Measurements from ENCODE around the gene C3orf80.
"Not testable (repeated sequence)": the region's sequence is repeated elsewhere in the genome, so short reads cannot be mapped to it uniquely, and the experiment has no call there.

C3orf80 gene

DNA sequence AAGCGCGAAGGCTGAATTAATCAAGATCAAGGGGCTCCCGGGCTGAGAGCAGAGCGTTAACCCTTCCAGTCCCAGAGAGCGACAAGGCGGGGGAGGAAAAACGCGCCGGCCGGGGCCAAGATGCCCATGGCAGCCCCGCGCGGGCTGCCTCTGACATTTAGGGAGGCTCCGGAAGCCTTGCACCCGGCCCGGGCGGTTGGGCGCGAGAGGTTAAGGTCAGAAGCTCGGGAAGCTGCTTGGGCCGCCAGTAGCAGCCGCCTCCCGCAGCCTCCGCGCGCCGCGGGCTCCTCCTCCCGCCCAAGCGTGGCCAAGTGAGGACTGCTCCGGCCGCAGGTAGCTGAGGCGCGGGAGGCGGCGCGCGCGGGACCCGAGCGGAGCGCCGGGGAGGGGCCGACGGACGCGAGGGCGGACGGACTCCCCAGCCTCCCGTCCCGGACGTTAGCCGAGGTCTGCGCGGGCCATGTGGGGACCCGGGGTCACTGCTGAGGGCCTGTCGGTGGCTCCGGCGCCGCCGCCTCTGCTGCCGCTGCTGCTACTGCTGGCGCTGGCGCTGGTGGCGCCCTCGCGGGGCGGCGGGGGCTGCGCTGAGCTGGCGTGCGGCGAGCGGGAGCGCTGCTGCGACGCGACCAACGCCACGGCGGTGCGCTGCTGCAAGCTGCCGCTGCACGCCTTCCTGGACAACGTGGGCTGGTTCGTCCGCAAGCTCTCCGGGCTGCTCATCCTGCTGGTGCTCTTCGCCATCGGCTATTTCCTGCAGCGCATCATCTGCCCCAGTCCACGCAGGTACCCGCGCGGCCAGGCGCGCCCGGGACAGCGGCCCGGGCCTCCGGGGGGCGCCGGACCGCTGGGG, at the start of gene C3orf80:
TSS of gene C3orf80 (plus strand) at position 247 of the 850 bp plus-strand sequence. CDS start at position 461, 214 bp downstream.
- peak; percentile 78 for DNase-seq

DNA sequence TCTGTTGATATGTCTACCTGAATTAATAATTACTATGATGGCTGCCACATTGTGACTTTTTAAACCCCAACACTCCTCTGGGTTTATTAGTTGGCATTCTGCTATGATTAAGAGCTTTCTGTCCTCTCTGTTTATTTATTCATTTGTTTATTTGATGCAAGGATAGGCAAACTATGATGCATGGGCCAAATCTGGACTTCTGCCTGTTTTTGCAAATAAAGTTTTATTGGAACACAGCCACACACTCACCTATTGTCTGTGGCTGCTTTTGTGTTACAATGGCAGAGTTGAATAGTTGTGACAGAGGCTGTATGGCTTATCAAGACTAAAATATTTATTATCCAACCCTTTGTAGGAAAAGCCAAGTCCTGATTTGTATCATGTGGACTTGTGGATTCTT, 48.3 kb upstream of the C3orf80 start:
- DNase-seq: no peak

DNA sequence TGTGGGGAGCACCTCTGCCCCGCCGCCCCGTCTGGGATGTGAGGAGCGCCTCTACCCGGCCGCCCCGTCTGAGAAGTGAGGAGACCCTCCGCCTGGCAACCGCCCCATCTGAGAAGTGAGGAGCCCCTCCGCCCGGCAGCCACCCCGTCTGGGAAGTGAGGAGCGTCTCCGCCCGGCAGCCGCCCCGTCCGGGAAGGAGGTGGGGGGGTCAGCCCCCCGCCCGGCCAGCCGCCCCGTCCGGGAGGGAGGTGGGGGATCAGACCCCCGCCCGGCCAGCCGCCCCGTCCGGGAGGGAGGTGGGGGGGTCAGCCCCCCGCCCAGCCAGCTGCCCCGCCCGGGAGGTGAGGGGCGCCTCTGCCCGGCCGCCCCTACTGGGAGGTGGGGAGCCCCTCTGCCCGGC, 46.6 kb upstream of the C3orf80 start:
- not testable (repeated sequence) for DNase-seq

DNA sequence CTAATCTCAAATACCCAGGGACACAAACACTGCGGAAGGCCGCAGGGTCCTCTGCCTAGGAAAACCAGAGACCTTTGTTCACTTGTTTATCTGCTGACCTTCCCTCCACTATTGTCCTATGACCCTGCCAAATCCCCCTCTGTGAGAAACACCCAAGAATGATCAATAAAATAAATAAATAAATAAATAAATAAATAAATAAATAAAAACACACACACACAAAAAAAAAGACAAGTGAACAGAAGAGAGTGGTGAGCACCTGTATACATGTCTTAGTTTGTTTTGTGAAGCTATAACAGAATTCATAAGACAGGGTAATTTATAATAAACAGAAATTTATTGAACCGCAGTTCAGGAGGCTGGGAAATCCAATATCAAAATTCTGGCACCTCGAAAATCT, 45.8 kb upstream of the C3orf80 start:
- not testable (repeated sequence) for DNase-seq

DNA sequence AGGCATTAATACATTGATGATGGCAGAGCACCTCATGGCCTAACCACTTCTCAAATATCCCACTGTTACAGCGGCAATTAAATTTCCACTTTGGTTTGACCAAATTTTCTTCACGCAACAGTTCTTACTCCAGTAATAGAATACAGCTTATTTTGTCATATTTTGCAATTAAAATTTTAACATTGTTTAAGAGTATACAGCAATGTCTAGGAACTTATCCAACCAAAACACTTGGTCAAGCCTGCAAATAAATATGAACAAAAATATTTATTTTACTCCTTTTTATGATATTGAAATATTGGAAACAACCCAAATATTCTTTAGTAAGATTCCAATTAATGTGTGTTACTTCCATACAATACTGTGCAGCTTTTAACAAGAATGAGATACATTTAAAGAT, 45.3 kb upstream of the C3orf80 start:
- DNase-seq: no peak

DNA sequence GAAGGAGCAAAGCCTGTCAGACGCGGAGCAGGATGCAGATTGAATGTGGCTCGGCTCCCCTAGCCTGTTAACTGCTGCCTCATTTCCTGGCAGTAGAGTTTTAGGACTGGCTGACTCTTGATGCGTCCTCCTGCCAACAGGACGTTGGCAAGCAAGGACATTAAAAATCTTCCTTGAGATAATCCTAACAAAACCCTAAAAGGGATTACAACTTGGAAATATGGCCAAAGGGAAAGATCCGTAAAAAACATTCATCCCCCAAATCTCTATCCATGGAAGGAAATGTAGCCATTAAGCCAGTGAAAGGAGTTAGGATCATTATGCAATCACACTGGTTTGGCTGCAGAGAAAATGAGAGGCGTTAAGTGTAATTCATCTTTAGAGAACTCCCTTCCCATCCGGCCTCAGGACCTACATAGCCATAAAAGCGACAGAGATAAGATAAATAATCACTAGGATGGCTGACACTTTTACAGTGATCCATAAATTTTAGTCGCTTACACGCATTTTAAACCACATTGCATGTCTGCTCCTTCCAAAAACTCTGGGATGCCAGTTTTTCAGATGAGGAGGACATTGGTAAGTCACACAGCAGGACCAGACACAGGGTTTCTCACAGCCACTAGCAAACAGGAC, 44.5 kb upstream of the C3orf80 start:
- no peak for DNase-seq

- peak; percentile 4 for DNase-seq
Measured at GRCh38 chr3:160183345-160184076, 41.7 kb upstream of the C3orf80 start.

DNA sequence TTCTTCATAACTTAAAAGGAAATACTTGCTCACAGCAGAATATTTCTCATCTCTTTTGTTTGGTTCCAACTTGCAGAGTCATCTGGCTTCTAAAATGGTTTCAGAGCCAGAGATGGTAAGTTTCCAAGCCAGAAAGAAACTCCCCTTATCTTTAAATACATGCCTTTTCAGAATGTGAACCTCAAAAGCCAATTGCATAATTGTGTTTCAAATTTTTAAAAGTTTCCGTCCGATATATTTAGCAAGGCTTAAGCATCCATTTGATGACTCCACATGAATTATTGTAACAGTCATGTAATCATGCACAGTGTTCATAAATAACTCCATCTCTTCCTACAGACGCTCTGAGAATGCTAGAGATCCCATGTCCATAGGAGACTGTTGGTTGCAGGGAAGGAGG, 40.6 kb upstream of the C3orf80 start:
- peak; percentile 37 for DNase-seq

DNA sequence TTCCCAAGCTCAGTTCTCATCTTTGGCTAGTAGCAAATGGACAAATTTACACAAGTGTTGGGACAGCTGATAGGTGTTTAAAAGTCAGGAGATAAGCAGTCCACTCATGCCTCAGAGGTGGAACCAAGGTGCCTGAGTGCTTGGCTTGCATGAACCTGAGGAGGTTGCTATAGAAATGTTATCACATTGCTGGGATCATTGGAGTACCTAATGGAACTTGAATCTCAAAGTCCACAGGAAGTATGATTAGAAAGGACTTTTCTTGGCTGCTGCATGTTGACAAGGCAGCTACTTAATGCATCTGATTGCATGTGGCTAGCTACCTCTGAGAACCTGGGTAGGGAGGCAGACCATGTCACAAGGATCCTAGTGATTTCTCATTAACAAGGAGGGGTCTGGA, 39.5 kb upstream of the C3orf80 start:
- no peak for DNase-seq

DNA sequence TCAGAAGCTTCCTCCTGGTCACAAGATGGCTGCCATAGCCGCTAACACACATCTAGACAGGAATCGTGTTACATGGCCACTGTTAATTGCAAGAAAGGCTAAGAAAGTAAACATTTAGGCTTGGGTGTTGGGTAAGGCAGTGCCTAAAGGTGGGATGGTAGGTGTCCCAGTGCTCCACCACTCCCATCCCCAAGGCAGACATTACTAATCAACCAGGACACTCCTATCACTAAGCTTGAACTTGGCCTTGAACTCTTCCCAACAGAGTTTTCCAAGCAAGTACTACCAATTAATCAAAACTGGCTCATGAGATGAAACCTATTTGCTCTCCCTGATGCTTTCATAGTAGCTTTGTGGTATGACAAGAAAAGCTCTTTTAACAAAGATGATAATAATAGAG, 37.9 kb upstream of the C3orf80 start:
- no peak for DNase-seq

GRCh38 chr3:160192310-160193029, 32.8 kb upstream of the C3orf80 start:
- DNase-seq: no peak

- DNase-seq: no peak
Measured at GRCh38 chr3:160193644-160194192, 31.5 kb upstream of the C3orf80 start.

GRCh38 chr3:160194438-160194837, 30.8 kb upstream of the C3orf80 start:
- DNase-seq: no peak

- DNase-seq: no peak
Measured at GRCh38 chr3:160195106-160195505, 30.1 kb upstream of the C3orf80 start.

DNA sequence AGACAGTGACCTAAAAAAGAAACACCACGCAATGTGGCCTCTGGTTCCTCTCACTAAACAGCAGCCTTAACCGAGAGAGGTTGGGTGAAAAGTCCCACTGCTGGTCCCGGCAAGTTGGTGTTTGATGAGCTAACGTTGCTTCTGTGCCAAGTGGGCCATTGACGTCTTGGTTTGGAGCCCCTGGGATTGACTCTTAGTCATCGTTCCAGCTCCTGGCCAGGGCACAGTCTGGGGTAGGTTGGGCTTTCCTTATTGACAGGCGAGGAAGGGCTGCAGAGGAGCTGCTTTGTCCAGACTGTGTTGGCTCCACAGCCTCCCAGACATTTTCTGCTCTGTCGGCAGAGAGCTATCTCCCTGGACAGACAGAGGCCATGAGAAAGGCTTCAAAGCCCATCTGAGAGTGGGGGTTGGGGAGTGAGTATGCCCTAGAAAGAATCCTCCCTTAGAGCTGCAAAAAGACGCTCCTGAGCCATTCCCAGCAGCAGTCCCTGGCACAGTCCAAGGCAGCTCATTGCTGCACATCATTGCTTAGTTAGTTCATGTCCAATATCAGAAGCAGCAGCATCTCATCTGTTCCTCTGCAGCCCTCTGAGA, 28.6 kb upstream of the C3orf80 start:
- DNase-seq: no peak

GRCh38 chr3:160199108-160199507, 26.1 kb upstream of the C3orf80 start:
- no peak for DNase-seq

- DNase-seq: no peak
Measured at GRCh38 chr3:160200353-160200752, 24.9 kb upstream of the C3orf80 start.

DNA sequence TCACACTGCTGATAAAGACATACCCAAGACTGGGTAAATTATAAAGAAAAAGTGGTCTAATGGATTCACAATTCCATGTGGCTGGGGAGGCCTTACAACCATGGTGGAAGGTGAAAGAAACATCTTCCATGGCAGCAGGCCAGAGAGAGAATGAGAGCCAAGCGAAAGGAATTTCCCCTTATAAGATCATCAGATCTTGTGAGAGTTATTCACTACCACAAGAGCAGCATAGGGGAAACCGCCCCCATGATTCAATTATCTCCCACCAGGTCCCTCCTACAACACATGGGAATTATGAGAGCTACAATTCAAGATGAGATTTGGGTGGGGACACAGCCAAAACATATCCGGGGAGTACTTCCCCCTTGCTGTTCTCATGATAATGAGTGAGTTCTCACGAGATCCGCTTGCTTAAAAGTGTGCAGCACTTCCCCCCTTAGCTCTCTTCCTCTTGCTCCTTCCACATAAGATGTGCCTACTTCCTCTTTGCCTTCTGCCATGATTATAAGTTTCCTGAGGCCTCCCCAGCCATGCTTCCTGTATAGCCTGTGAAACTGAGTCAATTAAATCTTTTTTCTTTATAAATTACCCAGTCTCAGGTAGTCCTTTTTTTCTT, 20.7 kb upstream of the C3orf80 start:
- not testable (repeated sequence) for DNase-seq

DNA sequence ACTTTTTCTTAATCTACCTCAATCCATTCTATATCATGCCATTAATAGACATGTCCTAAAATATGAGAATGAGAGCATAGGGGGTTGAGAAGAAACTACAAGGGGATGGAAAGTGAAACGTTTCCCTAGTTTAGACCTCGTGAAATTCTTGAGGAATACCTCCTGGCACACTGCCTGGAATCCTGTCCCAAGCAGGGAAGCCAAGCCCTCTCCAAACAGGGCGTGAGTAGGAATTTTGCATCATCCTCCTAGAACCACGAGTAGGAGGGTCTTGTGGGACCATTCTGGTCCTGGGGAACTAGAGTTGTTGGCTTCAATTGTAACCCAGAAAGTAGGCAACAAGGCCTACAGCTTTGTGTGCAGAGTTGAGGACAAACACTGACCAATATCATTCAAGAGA, 19.6 kb upstream of the C3orf80 start:
- no peak for DNase-seq

- DNase-seq: peak; percentile 26
Measured at GRCh38 chr3:160210341-160210740, 14.9 kb upstream of the C3orf80 start.

GRCh38 chr3:160210799-160211221, 14.4 kb upstream of the C3orf80 start:
- peak; percentile 70 for DNase-seq

GRCh38 chr3:160213191-160213590, 12.0 kb upstream of the C3orf80 start:
- no peak for DNase-seq
